AG04449 (cell line): Measurements from ENCODE around the gene WDR91.

Source experiments
- CTCF ChIA-PET: fragments of 350-600 bp; formaldehyde crosslinking; extraction: SDS; loops from one replicate; lab custom pipeline; 2021; ENCODE audit warnings: antibody characterized with exemption; lab: Yijun Ruan, JAX
- POLR2A ChIA-PET: fragments of 400-600, 350-600 bp; formaldehyde crosslinking; extraction: SDS; loops from one replicate; lab custom pipeline; 2020; ENCODE audit warnings: antibody characterized with exemption, inconsistent platforms; lab: Yijun Ruan, JAX
- DNase-seq: peaks from one replicate; pipeline ENCODE4 v3.0.0-alpha.2; 2010; ENCODE audit warnings: low read depth, low spot score
- H3K4me3 ChIP-seq: 2 replicates; pipeline ENCODE4 v1.5.1; 2011; ENCODE audit warnings: low read depth, mild to moderate bottlenecking, control low read depth, low read length
- CTCF ChIP-seq: IDR thresholded peaks from one replicate; pipeline ENCODE4 v1.5.1; 2011; ENCODE audit warnings: mild to moderate bottlenecking, moderate library complexity, low read length, control low read depth, inconsistent platforms; ENCODE audit not compliant: insufficient read depth; ENCODE audit errors: missing control alignments

WDR91 gene

DNA sequence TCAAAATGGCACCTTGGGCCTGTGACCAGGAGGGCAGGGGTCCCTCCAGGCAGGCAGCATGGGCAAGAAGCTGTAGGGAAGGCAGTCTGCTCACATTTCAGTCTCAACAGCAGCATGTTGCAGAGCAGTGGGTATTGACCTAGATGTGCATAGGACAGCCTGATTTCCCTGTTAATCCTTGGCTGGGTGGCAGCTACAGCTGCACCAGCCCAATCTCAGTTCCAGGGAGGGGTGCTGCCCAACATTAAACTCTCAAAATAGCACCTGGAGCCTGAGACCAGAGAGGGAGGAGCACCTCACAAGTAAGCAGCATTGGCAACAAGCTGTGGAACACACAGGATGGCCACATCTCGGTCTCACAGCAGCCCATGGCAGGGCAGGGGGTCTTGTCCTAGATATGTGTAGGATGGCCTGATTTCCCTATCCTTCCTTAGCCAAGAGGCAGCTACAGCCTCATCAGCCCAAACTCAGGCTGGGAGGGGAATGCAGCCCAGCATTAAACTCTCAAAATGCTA is 53.1 kb downstream of the WDR91 start:
- no peak for TF ChIP-seq CTCF
- CTCF ChIA-PET, result interaction anchor here (3.5 kb wide), 1 partner anchor 11 kb away, joined by 19 read pairs; no protein-coding TSS in a partner anchor
- DNase-seq, result no peak
- no peak overlapping the region for H3K4me3 ChIP-seq
- POLR2A ChIA-PET, result no interaction called here

- H3K4me3 ChIP-seq, result no peak overlapping the region
- no peak for TF ChIP-seq CTCF
- no peak for DNase-seq
- ChIA-PET POLR2A (no interaction called here), CTCF (no interaction called here)
These were observed 55.0 kb downstream of the WDR91 start for GRCh38 chr7:135156290-135156689.

GRCh38 chr7:135154734-135155133 is 56.6 kb downstream of the WDR91 start:
- POLR2A ChIA-PET, result no interaction called here
- TF ChIP-seq CTCF, result no peak
- CTCF ChIA-PET, result interaction anchor here (0.7 kb wide), 1 partner anchor 18 kb away, joined by 3 read pairs; no protein-coding TSS in a partner anchor
- DNase-seq, result no peak
- H3K4me3 ChIP-seq, result no peak overlapping the region

GRCh38 chr7:135152442-135152841 is 58.9 kb downstream of the WDR91 start:
- no peak for DNase-seq
- ChIA-PET POLR2A (no interaction called here), CTCF (no interaction called here)
- H3K4me3 ChIP-seq, result no peak overlapping the region
- TF ChIP-seq CTCF, result no peak

DNA sequence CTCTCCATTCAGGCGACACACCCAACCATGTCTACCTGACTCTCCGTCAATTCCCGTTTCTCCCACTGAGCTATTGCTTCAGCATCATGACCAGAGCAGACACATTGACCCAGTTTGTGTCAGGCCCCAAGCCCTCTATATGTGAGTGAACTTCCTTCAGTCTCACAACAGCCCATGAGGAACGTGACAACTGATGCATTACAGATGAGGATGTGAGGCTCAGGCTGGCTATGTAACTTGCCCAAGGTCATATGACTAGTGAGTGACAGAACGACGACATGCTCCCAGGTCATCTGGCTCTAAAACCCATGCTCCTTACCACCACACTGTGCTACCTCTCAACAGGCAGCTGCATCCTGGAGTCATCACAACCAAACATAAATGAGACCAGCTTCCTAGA is 59.8 kb downstream of the WDR91 start:
- CTCF ChIA-PET, result interaction anchor here (1.0 kb wide), 1 partner anchor 9 kb away, joined by 5 read pairs; no protein-coding TSS in a partner anchor
- POLR2A ChIA-PET, result no interaction called here
- H3K4me3 ChIP-seq, result no peak overlapping the region
- no peak for DNase-seq
- no peak for TF ChIP-seq CTCF

DNA sequence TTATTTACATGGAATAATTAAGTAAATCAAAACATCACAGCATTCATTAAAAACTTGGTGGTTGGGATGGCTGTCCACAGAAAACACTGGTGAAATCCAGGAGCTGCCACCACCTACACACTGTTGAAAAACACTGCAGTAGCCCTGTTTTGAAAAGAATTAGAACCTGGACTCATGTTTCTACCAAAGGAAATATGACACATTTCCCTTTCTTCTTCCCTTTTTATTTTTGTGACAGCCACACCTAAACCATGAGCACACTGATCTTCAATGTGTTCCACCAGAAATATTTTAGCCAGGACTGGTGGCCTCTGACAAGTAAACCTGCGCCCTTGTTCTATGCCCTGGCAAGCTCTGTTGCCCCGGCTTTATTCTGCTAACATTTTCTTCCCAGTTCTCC is 60.2 kb downstream of the WDR91 start:
- ChIA-PET CTCF (interaction anchor here (1.0 kb wide), 1 partner anchor 9 kb away, joined by 5 read pairs; no protein-coding TSS in a partner anchor), POLR2A (no interaction called here)
- H3K4me3 ChIP-seq, result no peak overlapping the region
- no peak for DNase-seq
- no peak for TF ChIP-seq CTCF
